ENCODE measurements around the gene L1TD1. TPM values are rescaled to one million over a fixed set of nuclear protein-coding genes. Genes with fewer than 3 reads are reported as not detected.

Gene L1TD1
- total and polyA plus RNA-seq, 2 of the 13 experiments (the other 11 are each of a cell fraction or from before 2014, with no cell fraction given): not detected

DNA sequence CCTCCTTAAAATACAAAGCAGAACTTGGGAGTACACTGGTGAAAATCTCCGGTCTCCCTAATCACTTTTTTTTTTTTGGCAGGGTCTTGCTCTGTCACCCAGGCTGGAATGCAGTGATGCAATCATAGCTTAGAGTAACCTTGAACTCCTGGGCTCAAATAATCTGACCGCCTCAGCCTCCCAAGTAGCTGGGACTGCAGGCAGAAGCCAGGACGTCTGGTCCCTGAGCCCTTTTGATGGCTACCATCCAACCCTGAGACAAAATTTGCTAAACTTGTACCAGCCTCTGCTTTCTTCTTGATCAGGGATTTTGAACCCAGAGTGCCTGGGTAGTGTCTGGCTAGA is 4.1 kb downstream of the L1TD1 start (continued):
- TF ChIP-seq, protein P1, sequence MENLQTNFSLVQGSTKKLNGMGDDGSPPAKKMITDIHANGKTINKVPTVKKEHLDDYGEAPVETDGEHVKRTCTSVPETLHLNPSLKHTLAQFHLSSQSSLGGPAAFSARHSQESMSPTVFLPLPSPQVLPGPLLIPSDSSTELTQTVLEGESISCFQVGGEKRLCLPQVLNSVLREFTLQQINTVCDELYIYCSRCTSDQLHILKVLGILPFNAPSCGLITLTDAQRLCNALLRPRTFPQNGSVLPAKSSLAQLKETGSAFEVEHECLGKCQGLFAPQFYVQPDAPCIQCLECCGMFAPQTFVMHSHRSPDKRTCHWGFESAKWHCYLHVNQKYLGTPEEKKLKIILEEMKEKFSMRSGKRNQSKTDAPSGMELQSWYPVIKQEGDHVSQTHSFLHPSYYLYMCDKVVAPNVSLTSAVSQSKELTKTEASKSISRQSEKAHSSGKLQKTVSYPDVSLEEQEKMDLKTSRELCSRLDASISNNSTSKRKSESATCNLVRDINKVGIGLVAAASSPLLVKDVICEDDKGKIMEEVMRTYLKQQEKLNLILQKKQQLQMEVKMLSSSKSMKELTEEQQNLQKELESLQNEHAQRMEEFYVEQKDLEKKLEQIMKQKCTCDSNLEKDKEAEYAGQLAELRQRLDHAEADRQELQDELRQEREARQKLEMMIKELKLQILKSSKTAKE (CRISPR knock-in tag; IDR thresholded peaks at IDR 0.05; ENCODE audit: borderline replicate concordance): 0 out of 2 replicates have a peak, but pooled peaks have one; percentile 17
- TF ChIP-seq, protein P2, sequence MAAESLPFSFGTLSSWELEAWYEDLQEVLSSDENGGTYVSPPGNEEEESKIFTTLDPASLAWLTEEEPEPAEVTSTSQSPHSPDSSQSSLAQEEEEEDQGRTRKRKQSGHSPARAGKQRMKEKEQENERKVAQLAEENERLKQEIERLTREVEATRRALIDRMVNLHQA (CRISPR knock-in tag; IDR thresholded peaks at IDR 0.05): no peak
- TF ChIP-seq, protein P3, sequence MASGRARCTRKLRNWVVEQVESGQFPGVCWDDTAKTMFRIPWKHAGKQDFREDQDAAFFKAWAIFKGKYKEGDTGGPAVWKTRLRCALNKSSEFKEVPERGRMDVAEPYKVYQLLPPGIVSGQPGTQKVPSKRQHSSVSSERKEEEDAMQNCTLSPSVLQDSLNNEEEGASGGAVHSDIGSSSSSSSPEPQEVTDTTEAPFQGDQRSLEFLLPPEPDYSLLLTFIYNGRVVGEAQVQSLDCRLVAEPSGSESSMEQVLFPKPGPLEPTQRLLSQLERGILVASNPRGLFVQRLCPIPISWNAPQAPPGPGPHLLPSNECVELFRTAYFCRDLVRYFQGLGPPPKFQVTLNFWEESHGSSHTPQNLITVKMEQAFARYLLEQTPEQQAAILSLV (CRISPR knock-in tag; IDR thresholded peaks at IDR 0.05; ENCODE audit: borderline replicate concordance): no peak
- TF ChIP-seq SOX6 (IDR thresholded peaks at IDR 0.05) (no peak), SOX6 (CRISPR knock-in tag; IDR thresholded peaks at IDR 0.05) (peak; percentile 79), KLF12 (CRISPR knock-in tag; IDR thresholded peaks at IDR 0.05; ENCODE audit: borderline replicate concordance) (no peak), HOXD1 (CRISPR knock-in tag; IDR thresholded peaks at IDR 0.05) (no peak), JARID2 (CRISPR knock-in tag; IDR thresholded peaks at IDR 0.05; ENCODE audit: insufficient replicate concordance) (no peak), ZNF891 (CRISPR knock-in tag; IDR thresholded peaks at IDR 0.05) (no peak), CREM (IDR thresholded peaks at IDR 0.05) (0 out of 2 replicates have a peak, but pooled peaks have one; percentile 12), CREM (CRISPR knock-in tag; IDR thresholded peaks at IDR 0.05) (no peak), TEAD2 (CRISPR knock-in tag; IDR thresholded peaks at IDR 0.05) (no peak), SATB2 (CRISPR knock-in tag; IDR thresholded peaks at IDR 0.05) (no peak), RBFOX2 (IDR thresholded peaks at IDR 0.05; ENCODE audit: low read depth, low read length) (no peak), ZSCAN22 (CRISPR knock-in tag; IDR thresholded peaks at IDR 0.05) (no peak)
- TF ChIP-seq, protein P4, sequence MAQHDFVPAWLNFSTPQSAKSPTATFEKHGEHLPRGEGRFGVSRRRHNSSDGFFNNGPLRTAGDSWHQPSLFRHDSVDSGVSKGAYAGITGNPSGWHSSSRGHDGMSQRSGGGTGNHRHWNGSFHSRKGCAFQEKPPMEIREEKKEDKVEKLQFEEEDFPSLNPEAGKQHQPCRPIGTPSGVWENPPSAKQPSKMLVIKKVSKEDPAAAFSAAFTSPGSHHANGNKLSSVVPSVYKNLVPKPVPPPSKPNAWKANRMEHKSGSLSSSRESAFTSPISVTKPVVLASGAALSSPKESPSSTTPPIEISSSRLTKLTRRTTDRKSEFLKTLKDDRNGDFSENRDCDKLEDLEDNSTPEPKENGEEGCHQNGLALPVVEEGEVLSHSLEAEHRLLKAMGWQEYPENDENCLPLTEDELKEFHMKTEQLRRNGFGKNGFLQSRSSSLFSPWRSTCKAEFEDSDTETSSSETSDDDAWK (CRISPR knock-in tag; IDR thresholded peaks at IDR 0.05): no peak
- TF ChIP-seq, protein P5, sequence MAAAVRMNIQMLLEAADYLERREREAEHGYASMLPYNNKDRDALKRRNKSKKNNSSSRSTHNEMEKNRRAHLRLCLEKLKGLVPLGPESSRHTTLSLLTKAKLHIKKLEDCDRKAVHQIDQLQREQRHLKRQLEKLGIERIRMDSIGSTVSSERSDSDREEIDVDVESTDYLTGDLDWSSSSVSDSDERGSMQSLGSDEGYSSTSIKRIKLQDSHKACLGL (CRISPR knock-in tag; IDR thresholded peaks at IDR 0.05): no peak
- TF ChIP-seq, protein P6, sequence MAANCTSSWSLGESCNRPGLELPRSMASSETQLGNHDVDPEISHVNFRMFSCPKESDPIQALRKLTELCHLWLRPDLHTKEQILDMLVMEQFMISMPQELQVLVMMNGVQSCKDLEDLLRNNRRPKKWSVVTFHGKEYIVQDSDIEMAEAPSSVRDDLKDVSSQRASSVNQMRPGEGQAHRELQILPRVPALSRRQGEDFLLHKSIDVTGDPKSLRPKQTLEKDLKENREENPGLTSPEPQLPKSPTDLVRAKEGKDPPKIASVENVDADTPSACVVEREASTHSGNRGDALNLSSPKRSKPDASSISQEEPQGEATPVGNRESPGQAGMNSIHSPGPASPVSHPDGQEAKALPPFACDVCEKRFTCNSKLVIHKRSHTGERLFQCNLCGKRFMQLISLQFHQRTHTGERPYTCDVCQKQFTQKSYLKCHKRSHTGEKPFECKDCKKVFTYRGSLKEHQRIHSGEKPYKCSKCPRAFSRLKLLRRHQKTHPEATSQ (CRISPR knock-in tag; IDR thresholded peaks at IDR 0.05; ENCODE audit: borderline replicate concordance): no peak
